ENCODE results near the gene NUTF2.

DNA sequence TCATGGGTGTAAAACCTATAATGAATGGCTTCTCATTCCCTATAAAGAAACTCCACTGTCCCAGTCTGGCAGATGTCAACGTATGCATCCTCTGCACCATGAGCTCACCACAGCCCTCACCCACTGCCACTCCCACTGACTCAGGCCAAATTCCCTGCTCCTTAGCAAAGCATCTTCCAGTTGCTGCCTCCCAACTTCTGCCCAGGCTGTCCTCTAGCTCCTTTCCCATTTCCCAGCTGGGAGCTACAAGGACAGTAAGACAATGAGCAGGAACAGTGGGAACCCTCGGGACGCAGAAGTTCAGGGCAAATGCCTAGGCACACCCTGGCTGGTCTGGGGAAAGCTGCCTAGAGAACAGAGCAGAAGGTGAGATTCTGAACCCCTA lies 13.7 kb upstream of the NUTF2 start:
- TF ChIP-seq EZH2 (IDR thresholded peaks at IDR 0.05) (no peak), POLR2AphosphoS5 (IDR thresholded peaks at IDR 0.05; ENCODE audit: borderline replicate concordance, low read depth, low read length) (no peak), FOXP2 (optimal IDR thresholded peaks at IDR 0.05; ENCODE audit: control extremely low read depth, extremely low read length, insufficient read depth) (no peak)

All from SK-N-MC (cell line).